ENCODE results near the gene VPS52.

VPS52 gene

DNA sequence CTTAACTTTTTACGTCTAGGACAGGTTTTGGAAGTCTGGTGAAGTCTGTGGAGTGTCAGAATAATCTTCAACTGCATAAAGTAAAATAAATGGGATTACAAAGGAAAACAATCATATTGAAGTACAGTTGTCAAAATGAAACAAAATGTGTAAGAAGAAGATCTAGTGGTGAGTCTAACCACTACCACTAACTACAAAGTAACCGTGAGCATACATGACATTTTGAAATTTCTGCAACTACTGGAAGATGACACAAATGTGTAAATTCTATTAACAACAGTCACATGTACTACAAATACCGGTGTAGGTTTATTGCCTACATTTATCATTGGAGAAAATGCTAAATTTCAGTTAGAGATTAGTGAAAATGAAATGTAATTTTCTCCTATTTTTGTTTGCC is 29.7 kb downstream of the VPS52 start:
- POLR2A ChIA-PET = no interaction called here
- Histone ChIP-seq H3K36me3 (ENCODE audit: control insufficient read depth in 2 of 2, insufficient read depth in 1 of 2, low read length in 2 of 2) (no peaks in the 10 kb centered on the region), H3K9me3 (ENCODE audit: control insufficient read depth, insufficient read depth, low read depth, low read length) (no peaks in the 10 kb centered on the region), H3K27ac (ENCODE audit: extremely low read depth, low read depth, low read length) (no peak overlapping the region), H3K4me3 (ENCODE audit: low read depth, low read length) (no peak overlapping the region), H3K4me1 (ENCODE audit: control insufficient read depth, insufficient read depth, low read length) (no peaks in the 10 kb centered on the region)
- TF ChIP-seq MZF1 (tag by site-specific recombination; IDR thresholded peaks at IDR 0.05; ENCODE audit: borderline replicate concordance) (no peak), ZNF426 (tag by site-specific recombination; IDR thresholded peaks at IDR 0.05) (no peak), ZNF37A (tag by site-specific recombination; IDR thresholded peaks at IDR 0.05) (no peak), ZNF19 (tag by site-specific recombination; IDR thresholded peaks at IDR 0.05; ENCODE audit: low read depth) (no peak), ZNF558 (tag by site-specific recombination; IDR thresholded peaks at IDR 0.05) (no peak), KLF10 (tag by site-specific recombination; IDR thresholded peaks at IDR 0.05) (no peak)
- CTCF ChIA-PET = no interaction called here

DNA sequence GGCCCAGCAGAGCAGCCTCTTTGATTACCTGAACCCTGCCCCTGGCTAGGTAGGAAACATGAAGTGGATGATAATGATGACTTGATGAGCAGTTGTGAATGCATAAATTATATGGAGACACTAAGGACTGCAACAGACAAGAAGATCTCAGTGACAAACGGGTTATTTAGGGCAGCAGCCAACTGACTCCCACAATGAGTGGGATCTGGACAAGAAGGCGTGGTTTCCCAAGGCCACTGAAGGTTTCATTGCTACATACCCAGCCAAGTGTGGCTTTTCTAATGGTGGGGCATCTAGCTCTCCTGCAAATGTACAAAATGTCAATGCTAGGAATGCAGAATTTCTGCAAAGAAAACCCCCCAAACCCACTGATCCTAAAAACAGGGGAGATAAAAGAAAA is 33.9 kb downstream of the VPS52 start:
- Histone ChIP-seq H3K36me3 (ENCODE audit: control insufficient read depth in 2 of 2, insufficient read depth in 1 of 2, low read length in 2 of 2) (no peaks in the 10 kb centered on the region), H3K4me3 (ENCODE audit: low read depth, low read length) (no peak overlapping the region), H3K27ac (ENCODE audit: extremely low read depth, low read depth, low read length) (no peak overlapping the region), H3K4me1 (ENCODE audit: control insufficient read depth, insufficient read depth, low read length) (peaks cover 6% of the 10 kb centered on the region), H3K9me3 (ENCODE audit: control insufficient read depth, insufficient read depth, low read depth, low read length) (no peaks in the 10 kb centered on the region)
- TF ChIP-seq ZNF140 (tag by site-specific recombination; IDR thresholded peaks at IDR 0.05) (no peak), ZNF549 (tag by site-specific recombination; IDR thresholded peaks at IDR 0.05) (no peak), SP3 (tag by site-specific recombination; IDR thresholded peaks at IDR 0.05) (no peak), BCL11B (tag by site-specific recombination; IDR thresholded peaks at IDR 0.05; ENCODE audit: low read depth) (no peak), ZNF146 (tag by site-specific recombination; IDR thresholded peaks at IDR 0.05) (no peak), ZSCAN23 (tag by site-specific recombination; IDR thresholded peaks at IDR 0.05) (no peak), ZFP41 (tag by site-specific recombination; IDR thresholded peaks at IDR 0.05; ENCODE audit: borderline replicate concordance) (no peak), HIC1 (tag by site-specific recombination; IDR thresholded peaks at IDR 0.05) (no peak), ZNF561 (tag by site-specific recombination; IDR thresholded peaks at IDR 0.05; ENCODE audit: borderline replicate concordance) (no peak), ZNF274 (IDR thresholded peaks at IDR 0.05; ENCODE audit: low read length) (no peak), ZNF274 (tag by site-specific recombination; IDR thresholded peaks at IDR 0.05; ENCODE audit: borderline replicate concordance) (no peak), ZNF473 (tag by site-specific recombination; IDR thresholded peaks at IDR 0.05) (no peak), ZNF529 (tag by site-specific recombination; IDR thresholded peaks at IDR 0.05; ENCODE audit: insufficient replicate concordance) (no peak), ZNF19 (tag by site-specific recombination; IDR thresholded peaks at IDR 0.05; ENCODE audit: low read depth) (no peak)
- TF ChIP-seq, protein P1, sequence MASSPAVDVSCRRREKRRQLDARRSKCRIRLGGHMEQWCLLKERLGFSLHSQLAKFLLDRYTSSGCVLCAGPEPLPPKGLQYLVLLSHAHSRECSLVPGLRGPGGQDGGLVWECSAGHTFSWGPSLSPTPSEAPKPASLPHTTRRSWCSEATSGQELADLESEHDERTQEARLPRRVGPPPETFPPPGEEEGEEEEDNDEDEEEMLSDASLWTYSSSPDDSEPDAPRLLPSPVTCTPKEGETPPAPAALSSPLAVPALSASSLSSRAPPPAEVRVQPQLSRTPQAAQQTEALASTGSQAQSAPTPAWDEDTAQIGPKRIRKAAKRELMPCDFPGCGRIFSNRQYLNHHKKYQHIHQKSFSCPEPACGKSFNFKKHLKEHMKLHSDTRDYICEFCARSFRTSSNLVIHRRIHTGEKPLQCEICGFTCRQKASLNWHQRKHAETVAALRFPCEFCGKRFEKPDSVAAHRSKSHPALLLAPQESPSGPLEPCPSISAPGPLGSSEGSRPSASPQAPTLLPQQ (tag by site-specific recombination; IDR thresholded peaks at IDR 0.05) = no peak
- TF ChIP-seq, protein P2, sequence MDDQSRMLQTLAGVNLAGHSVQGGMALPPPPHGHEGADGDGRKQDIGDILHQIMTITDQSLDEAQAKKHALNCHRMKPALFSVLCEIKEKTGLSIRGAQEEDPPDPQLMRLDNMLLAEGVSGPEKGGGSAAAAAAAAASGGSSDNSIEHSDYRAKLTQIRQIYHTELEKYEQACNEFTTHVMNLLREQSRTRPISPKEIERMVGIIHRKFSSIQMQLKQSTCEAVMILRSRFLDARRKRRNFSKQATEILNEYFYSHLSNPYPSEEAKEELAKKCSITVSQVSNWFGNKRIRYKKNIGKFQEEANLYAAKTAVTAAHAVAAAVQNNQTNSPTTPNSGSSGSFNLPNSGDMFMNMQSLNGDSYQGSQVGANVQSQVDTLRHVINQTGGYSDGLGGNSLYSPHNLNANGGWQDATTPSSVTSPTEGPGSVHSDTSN (CRISPR knock-in tag; IDR thresholded peaks at IDR 0.05) = no peak
- ChIA-PET POLR2A (no interaction called here), CTCF (interaction anchor here (1.2 to 3.3 kb wide), 2 partner anchors 11 to 41 kb away, joined by 4 to 22 read pairs; no protein-coding TSS in a partner anchor)
